T-cell (primary cell): ENCODE data around the gene CDKN2B-AS1. TPM values are rescaled to one million over a fixed set of nuclear protein-coding genes. Genes with fewer than 3 reads are reported as not detected.
A peak's percentile ranks its signal among the peaks of the same experiment; 100 is the strongest.

Source experiments
- ATAC-seq, 4 experiments: fragments of 200-7000 bp in 3 of 4; fragments of 150-1000 bp in 1 of 4; cut with Tn5 transposase; replicated peaks in 1 of 4; 1 replicate in 3 of 4; 2 replicates in 1 of 4; pipeline ENCODE4 v1.10.0; 2021; ENCODE audit warnings: moderate library complexity in 3 of 4, mild to moderate bottlenecking in 2 of 4, moderate number of reproducible peaks in 1 of 4
- CTCF ChIA-PET, 2 donors: fragments of 300-600 bp; sonication (Branson Sonifier 250); formaldehyde crosslinking; loops; one replicate each; lab custom pipeline; 2022; ENCODE audit warnings: antibody characterized with exemption in 2 of 2; lab: Charles Lee
- POLR2A ChIA-PET, 2 donors: fragments of 300-600 bp; sonication (Branson Sonifier 250); formaldehyde crosslinking; loops; one replicate each; lab custom pipeline; 2022; ENCODE audit warnings: antibody characterized with exemption in 2 of 2; lab: Charles Lee
- DNase-seq, 35 experiments: peaks; one replicate each; pipeline versions ENCODE4 v3.0.0 to v3.0.0-alpha.2; 2013 to 2023
- H3K27ac ChIP-seq: one replicate; pipeline ENCODE4 v1.5.1; 2013; ENCODE audit warnings: low read length
- H3K27me3 ChIP-seq, 2 experiments: replicated peaks in 1 of 2; 1 replicate in 1 of 2; 2 replicates in 1 of 2; pipeline versions ENCODE4 v1.6.1 to v1.7.0; 2013; ENCODE audit warnings: low read length in 1 of 2, mixed read lengths in 1 of 2; ENCODE audit not compliant: control insufficient read depth in 2 of 2, insufficient read depth in 2 of 2; ENCODE audit errors: extremely low read depth in 1 of 2
- H3K36me3 ChIP-seq, 2 donors: 1 replicate in 1 of 2; 2 replicates in 1 of 2; pipeline versions ENCODE4 v1.6.1 to v1.7.0; 2013; ENCODE audit warnings: low read length in 1 of 2; ENCODE audit not compliant: control insufficient read depth in 2 of 2, insufficient read depth in 1 of 2; ENCODE audit errors: extremely low read depth in 1 of 2
- H3K4me1 ChIP-seq, 2 experiments: 1 replicate in 1 of 2; 2 replicates in 1 of 2; pipeline versions ENCODE4 v1.6.1 to v1.7.0; 2013; ENCODE audit warnings: low read length in 2 of 2, mixed read lengths in 1 of 2; ENCODE audit not compliant: insufficient read depth in 2 of 2, control insufficient read depth in 1 of 2; ENCODE audit errors: extremely low read depth in 1 of 2
- H3K4me3 ChIP-seq, 2 donors: 1 replicate in 1 of 2; 2 replicates in 1 of 2; pipeline versions ENCODE4 v1.5.1 to v1.7.0; 2013; ENCODE audit warnings: mild to moderate bottlenecking in 2 of 2, low read length in 1 of 2, moderate library complexity in 1 of 2; ENCODE audit not compliant: control insufficient read depth in 1 of 2; ENCODE audit errors: extremely low read depth in 1 of 2
- H3K9me3 ChIP-seq: 2 replicates; pipeline ENCODE4 v1.7.0; 2013
- H3K27ac Mint-ChIP-seq, 2 donors: one replicate each; pipeline ENCODE4 v1.8.0; 2020 to 2021; ENCODE audit warnings: mild to moderate bottlenecking in 2 of 2, mixed read lengths in 2 of 2
- H3K27me3 Mint-ChIP-seq, 2 donors: one replicate each; pipeline ENCODE4 v1.8.0; 2021 to 2022; ENCODE audit warnings: mixed read lengths in 2 of 2
- H3K36me3 Mint-ChIP-seq: one replicate; pipeline ENCODE4 v1.8.0; 2021; ENCODE audit warnings: mixed read lengths
- H3K4me1 Mint-ChIP-seq, 3 donors: one replicate each; pipeline ENCODE4 v1.8.0; 2020 to 2022; ENCODE audit warnings: mixed read lengths in 3 of 3, mild to moderate bottlenecking in 1 of 3
- H3K4me3 Mint-ChIP-seq, 3 donors: one replicate each; pipeline ENCODE4 v1.8.0; 2020 to 2022; ENCODE audit warnings: mild to moderate bottlenecking in 3 of 3, mixed read lengths in 3 of 3, moderate library complexity in 3 of 3
- H3K9me3 Mint-ChIP-seq, 3 donors: one replicate each; pipeline ENCODE4 v1.8.0; 2020 to 2022; ENCODE audit warnings: mixed read lengths in 3 of 3
- WGBS: methylation state at CpG from one replicate; pipeline ENCODE4 v1.1.5; 2013; ENCODE audit warnings: missing lambda C conversion rate; ENCODE audit not compliant: insufficient coverage; 5-methylcytosine and 5-hydroxymethylcytosine counted together
- total RNA-seq, 35 experiments: library from RNA in 6 of 35; stranded (reverse) in 6 of 35; fragments of 120-200 nt in 1 of 35; gene quantifications; one replicate each; pipeline versions ENCODE4 v1.2.1 to v1.2.4 and lab custom pipeline; 2013 to 2026

CDKN2B-AS1 gene
- total RNA-seq, 5 donors from 2014 or later (not counting 1 experiment from before 2014, with no cell fraction given), result 1.1 to 1.5 (median 1.4) TPM

- Mint-ChIP-seq H3K9me3 (no peaks in the 10 kb centered on the region), H3K27ac (peak overlapping the region in 1 of 2 donors; percentile 57), H3K36me3 (no peaks in the 10 kb centered on the region), H3K27me3 (peaks cover 2 to 12% of the 10 kb centered on the region in 2 donors), H3K4me3 (peak overlapping the region in 2 of 3 donors; percentile 1 to 5), H3K4me1 (peaks cover 27 to 49% (median 47%) of the 10 kb centered on the region in 3 donors)
- POLR2A ChIA-PET, result interaction anchor here in 1 of 2 donors (0.7 kb wide), 1 partner anchor 19 kb away, joined by 3 read pairs; no protein-coding TSS in a partner anchor
- ATAC-seq (peak; percentile 84 to 94 (median 92)), DNase-seq (peak in 17 of 35 experiments; percentile 0 to 51 (median 7))
- CTCF ChIA-PET, result no interaction called here
- Histone ChIP-seq H3K9me3 (no peaks in the 10 kb centered on the region), H3K27ac (no peak overlapping the region), H3K4me3 (no peak overlapping the region), H3K4me1 (peaks cover 19 to 23% of the 10 kb centered on the region in 2 experiments), H3K36me3 (no peaks in the 10 kb centered on the region), H3K27me3 (peaks cover 0 to 2% of the 10 kb centered on the region in 2 experiments)
- WGBS, result 11% methylated on average over 3 of the region's 4 CpGs
Measured at GRCh38 chr9:22079873-22080341, 85.3 kb downstream of the CDKN2B-AS1 start.

- CTCF ChIA-PET, result no interaction called here
- no peaks in the 10 kb centered on the region for H3K9me3 Mint-ChIP-seq
- WGBS, result no CpG with 5 or more reads among the region's 2 CpGs
Measured at GRCh38 chr9:22084336-22085035, 89.9 kb downstream of the CDKN2B-AS1 start.

GRCh38 chr9:22088053-22088716 is 93.6 kb downstream of the CDKN2B-AS1 start:
- no peak overlapping the region for H3K4me3 ChIP-seq
- no peak for ATAC-seq
- H3K27ac ChIP-seq, result no peak overlapping the region
- ChIA-PET POLR2A (no interaction called here), CTCF (no interaction called here)
- WGBS, result no CpG with 5 or more reads among the region's 5 CpGs
- H3K27me3 ChIP-seq, result no peaks in the 10 kb centered on the region
- H3K9me3 ChIP-seq, result no peaks in the 10 kb centered on the region
- no peak for DNase-seq
- Mint-ChIP-seq H3K4me3 (no peak overlapping the region), H3K36me3 (no peaks in the 10 kb centered on the region), H3K27ac (no peak overlapping the region), H3K4me1 (no peaks in the 10 kb centered on the region), H3K27me3 (peaks cover 2 to 9% of the 10 kb centered on the region in 2 donors), H3K9me3 (peaks cover 0 to 3% (median 3%) of the 10 kb centered on the region in 3 donors)
- no peaks in the 10 kb centered on the region for H3K4me1 ChIP-seq
- H3K36me3 ChIP-seq, result no peaks in the 10 kb centered on the region

More at GRCh38 chr9:22084336-22085035, 89.9 kb downstream of the CDKN2B-AS1 start:
- H3K4me1 ChIP-seq, result peaks cover 3 to 6% of the 10 kb centered on the region in 2 experiments
- no peak for DNase-seq
- POLR2A ChIA-PET, result interaction anchor here in 1 of 2 donors (0.6 kb wide), 1 partner anchor 1963 kb away, joined by 3 read pairs; no protein-coding TSS in a partner anchor
- Mint-ChIP-seq H3K27me3 (peaks cover 2 to 17% of the 10 kb centered on the region in 2 donors), H3K27ac (no peak overlapping the region), H3K4me3 (no peak overlapping the region), H3K4me1 (peaks cover 11 to 20% (median 15%) of the 10 kb centered on the region in 3 donors), H3K36me3 (no peaks in the 10 kb centered on the region)
- no peak for ATAC-seq
- H3K27ac ChIP-seq, result no peak overlapping the region
- H3K4me3 ChIP-seq, result no peak overlapping the region
- H3K36me3 ChIP-seq, result no peaks in the 10 kb centered on the region
- H3K9me3 ChIP-seq, result no peaks in the 10 kb centered on the region
- no peaks in the 10 kb centered on the region for H3K27me3 ChIP-seq

- H3K4me1 Mint-ChIP-seq, result no peaks in the 10 kb centered on the region
- peaks cover 0 to 3% (median 3%) of the 10 kb centered on the region in 3 donors for H3K9me3 Mint-ChIP-seq
- no peak for DNase-seq
- H3K4me1 ChIP-seq, result no peaks in the 10 kb centered on the region
- H3K4me3 Mint-ChIP-seq, result no peak overlapping the region
- no peaks in the 10 kb centered on the region for H3K27me3 ChIP-seq
- ATAC-seq, result no peak
- H3K36me3 Mint-ChIP-seq, result no peaks in the 10 kb centered on the region
- no peaks in the 10 kb centered on the region for H3K36me3 ChIP-seq
- H3K27ac ChIP-seq, result no peak overlapping the region
- ChIA-PET CTCF (no interaction called here), POLR2A (no interaction called here)
- H3K4me3 ChIP-seq, result no peak overlapping the region
- H3K9me3 ChIP-seq, result no peaks in the 10 kb centered on the region
- WGBS, result no CpG with 5 or more reads among the region's 1 CpG
- no peak overlapping the region for H3K27ac Mint-ChIP-seq
- peaks cover 2 to 4% of the 10 kb centered on the region in 2 donors for H3K27me3 Mint-ChIP-seq
Measured at GRCh38 chr9:22088717-22089061, 94.1 kb downstream of the CDKN2B-AS1 start.

GRCh38 chr9:22097707-22098106 is 103.1 kb downstream of the CDKN2B-AS1 start:
- no peak overlapping the region for H3K27ac Mint-ChIP-seq
- no peaks in the 10 kb centered on the region for H3K27me3 ChIP-seq
- no peak overlapping the region for H3K4me3 ChIP-seq
- DNase-seq, result no peak
- H3K4me1 ChIP-seq, result no peaks in the 10 kb centered on the region
- no peaks in the 10 kb centered on the region for H3K9me3 ChIP-seq
- CTCF ChIA-PET, result interaction anchor here in 1 of 2 donors (0.6 kb wide), 1 partner anchor 116 kb away, joined by 6 read pairs; no protein-coding TSS in a partner anchor
- no CpG with 5 or more reads among the region's 1 CpG for WGBS
- no peaks in the 10 kb centered on the region for H3K36me3 ChIP-seq
- peaks cover 0 to 2% (median 0%) of the 10 kb centered on the region in 3 donors for H3K9me3 Mint-ChIP-seq
- no peak overlapping the region for H3K27ac ChIP-seq
- H3K4me3 Mint-ChIP-seq, result no peak overlapping the region
- no peaks in the 10 kb centered on the region for H3K36me3 Mint-ChIP-seq
- peaks cover 2 to 4% of the 10 kb centered on the region in 2 donors for H3K27me3 Mint-ChIP-seq
- H3K4me1 Mint-ChIP-seq, result peaks cover 3 to 17% (median 14%) of the 10 kb centered on the region in 3 donors
- POLR2A ChIA-PET, result interaction anchor here in 1 of 2 donors (0.7 kb wide), 1 partner anchor 109 kb away, joined by 6 read pairs; no protein-coding TSS in a partner anchor
- peak in 1 of 4 experiments; percentile 43 for ATAC-seq

- H3K27me3 ChIP-seq, result no peaks in the 10 kb centered on the region
- H3K4me1 Mint-ChIP-seq, result peaks cover 4 to 24% (median 16%) of the 10 kb centered on the region in 3 donors
- ATAC-seq (no peak), DNase-seq (no peak)
- WGBS, result 80% methylated on average over 1 of the region's 3 CpGs
- H3K27ac ChIP-seq, result no peak overlapping the region
- H3K4me1 ChIP-seq, result no peaks in the 10 kb centered on the region
- CTCF ChIA-PET, result no interaction called here
- peaks cover 0 to 2% (median 0%) of the 10 kb centered on the region in 3 donors for H3K9me3 Mint-ChIP-seq
- H3K36me3 Mint-ChIP-seq, result no peaks in the 10 kb centered on the region
- H3K27me3 Mint-ChIP-seq, result peaks cover 2 to 4% of the 10 kb centered on the region in 2 donors
- H3K27ac Mint-ChIP-seq, result no peak overlapping the region
- H3K36me3 ChIP-seq, result no peaks in the 10 kb centered on the region
- H3K9me3 ChIP-seq, result no peaks in the 10 kb centered on the region
- POLR2A ChIA-PET, result interaction anchor here in 1 of 2 donors (0.6 kb wide), 1 partner anchor 19 kb away, joined by 3 read pairs; no protein-coding TSS in a partner anchor
- H3K4me3 ChIP-seq, result no peak overlapping the region
- no peak overlapping the region for H3K4me3 Mint-ChIP-seq
Measured at GRCh38 chr9:22098643-22099332, 104.2 kb downstream of the CDKN2B-AS1 start.
